Measurements from ENCODE around the gene DVL2. TPM values are rescaled to one million over a fixed set of nuclear protein-coding genes. Genes with fewer than 3 reads are reported as not detected.
A peak's percentile ranks its signal among the peaks of the same experiment; 100 is the strongest.

Gene DVL2
- total and polyA plus RNA-seq, 8 donors, result 12.1 to 114 (median 17.4) TPM

- Histone ChIP-seq H3K4me1 (peaks cover 54 to 87% (median 81%) of the 10 kb centered on the region in 4 donors), H3K4me3 (peak overlapping the region; percentile 52 to 60 (median 55)), H3K27me3 (peaks cover 0 to 22% (median 0%) of the 10 kb centered on the region in 3 donors), H3K27ac (peak overlapping the region in 4 of 5 donors; percentile 74 to 100 (median 97)), H3K9me3 (no peaks in the 10 kb centered on the region), H3K36me3 (peaks cover under 1 to 6% (median 4%) of the 10 kb centered on the region in 4 donors)
- 24 to 36% (median 29%) methylated on average over 7 of the region's 7 CpGs for WGBS, 5 donors
- intact Hi-C loops (cut with DNase I; ENCODE audit: low total_unique reads), result no loop called here
- TF ChIP-seq POLR2AphosphoS5 (IDR thresholded peaks at IDR 0.05) (no peak), CTCF (IDR thresholded peaks at IDR 0.05) (no peak), POLR2A (IDR thresholded peaks at IDR 0.05) (no peak), EP300 (IDR thresholded peaks at IDR 0.05) (no peak)
- DNase-seq, result no peak
These were observed 17.8 kb downstream of the DVL2 start for GRCh38 chr17:7216242-7217112.

GRCh38 chr17:7215652-7216180, 18.6 kb downstream of the DVL2 start:
- peak overlapping the region; percentile 51 to 60 (median 55) for H3K4me3 ChIP-seq
- intact Hi-C loops (cut with DNase I; ENCODE audit: low total_unique reads), result no loop called here
- no peak for TF ChIP-seq POLR2A (IDR thresholded peaks at IDR 0.05)
- no peak for TF ChIP-seq POLR2AphosphoS5 (IDR thresholded peaks at IDR 0.05)
- TF ChIP-seq EP300 (IDR thresholded peaks at IDR 0.05), result no peak
- 11 to 20% (median 16%) methylated on average over 6 to 10 of the region's 10 CpGs for WGBS, 5 donors
- H3K36me3 ChIP-seq, result no peaks in the 10 kb centered on the region
- no peaks in the 10 kb centered on the region for H3K9me3 ChIP-seq
- H3K4me1 ChIP-seq, result peaks cover 46 to 84% (median 76%) of the 10 kb centered on the region in 4 donors
- DNase-seq, result peak in 1 of 2 donors; percentile 58
- peak overlapping the region in 4 of 5 donors; percentile 63 to 100 (median 97) for H3K27ac ChIP-seq
- H3K27me3 ChIP-seq, result peaks cover 0 to 30% (median 0%) of the 10 kb centered on the region in 3 donors

- intact Hi-C loops (cut with DNase I; ENCODE audit: low total_unique reads), result no loop called here
- DNase-seq, result peak in 1 of 2 donors; percentile 91
- H3K27me3 ChIP-seq, result peaks cover 0 to 33% (median 0%) of the 10 kb centered on the region in 3 donors
- TF ChIP-seq POLR2A (IDR thresholded peaks at IDR 0.05), result no peak
- TF ChIP-seq POLR2AphosphoS5 (IDR thresholded peaks at IDR 0.05), result no peak
- TF ChIP-seq CTCF (IDR thresholded peaks at IDR 0.05), result no peak
- no peak for TF ChIP-seq EP300 (IDR thresholded peaks at IDR 0.05)
- no peaks in the 10 kb centered on the region for H3K9me3 ChIP-seq
- H3K4me1 ChIP-seq, result peaks cover 43 to 79% (median 71%) of the 10 kb centered on the region in 4 donors
- peak overlapping the region; percentile 46 to 60 (median 52) for H3K4me3 ChIP-seq
- H3K27ac ChIP-seq, result peak overlapping the region in 4 of 5 donors; percentile 63 to 100 (median 97)
- H3K36me3 ChIP-seq, result no peaks in the 10 kb centered on the region
- WGBS, 5 donors, result 21 to 28% (median 22%) methylated on average over 8 to 9 of the region's 9 CpGs
These were observed 19.1 kb downstream of the DVL2 start for GRCh38 chr17:7215136-7215638.

- peaks cover 43 to 78% (median 66%) of the 10 kb centered on the region in 4 donors for H3K4me1 ChIP-seq
- TF ChIP-seq POLR2AphosphoS5 (IDR thresholded peaks at IDR 0.05) (peak in 1 of 3 donors; percentile 75), POLR2A (IDR thresholded peaks at IDR 0.05) (no peak), CTCF (IDR thresholded peaks at IDR 0.05) (peak in 2 of 7 experiments; percentile 18 to 33)
- peak; percentile 98 to 99 for DNase-seq
- H3K27me3 ChIP-seq, result peaks cover 0 to 33% (median 0%) of the 10 kb centered on the region in 3 donors
- H3K9me3 ChIP-seq, result no peaks in the 10 kb centered on the region
- peak overlapping the region; percentile 52 to 100 (median 96) for H3K27ac ChIP-seq
- WGBS, 5 donors, result 0 to 1% (median 1%) methylated on average over 40 to 45 of the region's 45 CpGs
- intact Hi-C loops (cut with DNase I; ENCODE audit: low total_unique reads), result no loop called here
- H3K36me3 ChIP-seq, result no peaks in the 10 kb centered on the region
- H3K4me3 ChIP-seq, result peak overlapping the region; percentile 46 to 60 (median 52)
These were observed 19.8 kb downstream of the DVL2 start for GRCh38 chr17:7214300-7215135.

Measured in stomach (tissue), 9 donors.